Immature natural killer cell (primary cell): ENCODE results near the gene LGR6. TPM values are rescaled to one million over a fixed set of nuclear protein-coding genes. Genes with fewer than 3 reads are reported as not detected.

Experiments used
- DNase-seq, 3 donors: peaks; one replicate each; pipeline ENCODE4 v3.0.0; 2022; ENCODE audit warnings: mixed read lengths in 1 of 3
- H3K27ac Mint-ChIP-seq, 6 donors: one replicate each; pipeline ENCODE4 v1.8.0; 2020; ENCODE audit warnings: mixed read lengths in 6 of 6, mild to moderate bottlenecking in 5 of 6, inconsistent platforms in 4 of 6, moderate library complexity in 3 of 6
- H3K27me3 Mint-ChIP-seq, 3 donors: one replicate each; pipeline ENCODE4 v1.8.0; 2020 to 2021; ENCODE audit warnings: low read depth in 3 of 3, mild to moderate bottlenecking in 3 of 3, mixed read lengths in 3 of 3, moderate library complexity in 3 of 3, inconsistent platforms in 1 of 3
- H3K36me3 Mint-ChIP-seq, 3 donors: one replicate each; pipeline ENCODE4 v1.8.0; 2020; ENCODE audit warnings: mixed read lengths in 3 of 3, inconsistent platforms in 2 of 3, mild to moderate bottlenecking in 2 of 3
- H3K4me1 Mint-ChIP-seq, 2 donors: one replicate each; pipeline ENCODE4 v1.8.0; 2020; ENCODE audit warnings: inconsistent platforms in 2 of 2, mild to moderate bottlenecking in 2 of 2, mixed read lengths in 2 of 2, moderate library complexity in 1 of 2
- H3K4me3 Mint-ChIP-seq, 5 donors: one replicate each; pipeline ENCODE4 v1.8.0; 2020; ENCODE audit warnings: mild to moderate bottlenecking in 5 of 5, mixed read lengths in 5 of 5, inconsistent platforms in 3 of 5, moderate library complexity in 3 of 5
- H3K9me3 Mint-ChIP-seq, 6 donors: one replicate each; pipeline ENCODE4 v1.8.0; 2020; ENCODE audit warnings: mild to moderate bottlenecking in 6 of 6, mixed read lengths in 6 of 6, inconsistent platforms in 4 of 6, moderate library complexity in 3 of 6
- polyA plus RNA-seq, 3 donors: library from polyadenylated mRNA; unstranded; fragments of 300-500 nt; fragmentation: Illumina TruSeq; gene quantifications; one replicate each; pipeline ENCODE4 v1.2.3, GENCODE V29; 2021

LGR6 gene
- polyA plus RNA-seq, 3 donors from 2014 or later, result 10.9 to 26.8 (median 21.1) TPM

DNA sequence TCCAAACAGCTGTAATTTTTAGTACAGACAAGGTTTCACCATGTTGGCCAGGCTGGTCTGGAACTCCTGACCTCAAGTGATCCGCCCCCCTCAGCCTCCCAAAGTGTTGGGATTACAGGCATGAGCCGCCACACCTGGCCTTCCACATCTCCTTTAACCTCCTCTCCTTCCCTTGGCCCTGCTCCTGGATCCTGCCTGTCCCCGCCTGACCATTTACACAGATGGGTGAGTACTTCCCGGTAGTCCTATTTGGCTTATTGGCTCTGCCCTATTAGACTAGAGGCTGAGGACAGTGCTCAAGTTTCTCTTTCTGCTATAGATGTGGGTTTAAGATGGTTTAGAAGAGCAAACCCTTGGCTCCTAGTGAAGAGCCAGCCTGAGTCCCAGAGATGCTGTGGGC lies 40.3 kb upstream of the LGR6 start:
- Mint-ChIP-seq H3K36me3 (peaks cover 20 to 55% (median 39%) of the 10 kb centered on the region in 3 donors), H3K9me3 (no peaks in the 10 kb centered on the region), H3K27ac (peak overlapping the region in 5 of 6 donors; percentile 0 to 78 (median 55)), H3K4me3 (no peak overlapping the region), H3K27me3 (peaks cover 1 to 4% (median 4%) of the 10 kb centered on the region in 3 donors), H3K4me1 (peaks cover 31 to 32% of the 10 kb centered on the region in 2 donors)
- DNase-seq, result no peak

DNA sequence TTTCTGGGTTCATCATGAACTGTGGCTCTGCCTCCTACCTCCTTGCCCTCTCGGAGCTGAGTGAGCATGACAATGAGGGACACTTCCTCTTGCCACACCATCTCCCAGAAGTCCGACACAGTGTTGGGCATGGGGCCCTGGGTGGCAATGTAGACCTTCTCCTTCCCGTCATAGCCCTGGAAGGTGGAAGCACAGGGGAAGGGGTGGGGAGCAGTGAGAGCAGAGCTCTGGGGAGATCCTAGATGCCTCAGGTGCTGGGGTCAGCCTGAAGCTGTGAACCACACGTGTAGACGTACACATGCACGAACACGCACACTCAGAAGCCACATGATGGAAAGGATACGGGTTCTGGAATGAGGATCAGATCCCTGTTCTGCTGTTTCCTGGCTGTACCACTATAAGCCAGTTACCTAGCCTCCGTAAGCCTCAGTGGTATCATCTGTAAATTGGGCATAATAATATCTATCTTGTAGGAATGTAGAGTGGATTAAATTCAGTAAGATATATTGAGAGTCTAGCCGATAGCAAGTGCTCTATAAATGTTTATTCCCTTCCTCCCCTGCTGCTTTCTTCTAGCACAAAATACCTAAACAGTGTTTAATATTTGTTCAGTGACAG lies 39.3 kb upstream of the LGR6 start:
- Mint-ChIP-seq H3K27ac (peak overlapping the region; percentile 43 to 87 (median 72)), H3K9me3 (no peaks in the 10 kb centered on the region), H3K4me1 (peaks cover 41% of the 10 kb centered on the region in 2 donors), H3K4me3 (no peak overlapping the region), H3K27me3 (peaks cover 3 to 4% (median 4%) of the 10 kb centered on the region in 3 donors), H3K36me3 (peaks cover 20 to 52% (median 37%) of the 10 kb centered on the region in 3 donors)
- DNase-seq, result no peak

DNA sequence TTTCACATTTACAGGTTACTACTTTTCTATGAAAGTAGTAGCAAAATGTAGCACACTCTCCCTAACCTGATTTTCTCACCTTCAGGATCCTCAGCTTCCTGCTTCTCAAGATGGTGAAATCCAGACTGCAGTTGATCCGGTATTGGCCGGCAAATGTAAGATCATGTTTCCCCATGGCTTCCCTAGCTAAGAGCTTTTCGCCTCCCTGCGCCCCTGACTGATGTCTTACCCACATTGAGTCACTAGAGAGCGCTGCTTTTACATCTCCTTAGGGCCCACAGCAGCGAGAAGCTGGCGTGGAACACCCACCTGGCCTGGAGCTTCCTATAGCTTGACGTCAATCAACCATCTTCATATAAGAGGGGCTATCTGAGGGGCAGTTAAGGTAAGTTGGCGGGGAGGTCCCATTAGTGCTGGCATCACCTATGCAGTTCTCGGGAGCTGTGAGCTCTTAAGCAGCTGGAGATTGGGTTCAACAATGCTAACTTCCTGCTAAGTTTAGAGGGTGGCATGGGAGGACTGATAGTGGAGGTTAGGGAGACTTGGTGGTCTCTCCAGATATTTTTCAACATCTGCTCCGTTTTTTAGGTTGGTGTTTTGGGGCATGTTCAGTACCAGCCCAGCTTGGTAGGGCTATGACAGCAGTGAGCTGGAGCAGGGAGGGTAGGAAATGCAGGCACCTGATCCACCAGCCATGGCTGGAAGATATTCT lies 38.7 kb upstream of the LGR6 start:
- H3K4me3 Mint-ChIP-seq, result no peak overlapping the region
- peaks cover 20 to 48% (median 32%) of the 10 kb centered on the region in 3 donors for H3K36me3 Mint-ChIP-seq
- H3K4me1 Mint-ChIP-seq, result peaks cover 46 to 48% of the 10 kb centered on the region in 2 donors
- peak overlapping the region; percentile 43 to 87 (median 72) for H3K27ac Mint-ChIP-seq
- H3K27me3 Mint-ChIP-seq, result peaks cover 4 to 8% (median 7%) of the 10 kb centered on the region in 3 donors
- peak in 2 of 3 donors; percentile 26 to 46 for DNase-seq
- peaks cover 0 to 1% (median 0%) of the 10 kb centered on the region in 6 donors for H3K9me3 Mint-ChIP-seq

DNA sequence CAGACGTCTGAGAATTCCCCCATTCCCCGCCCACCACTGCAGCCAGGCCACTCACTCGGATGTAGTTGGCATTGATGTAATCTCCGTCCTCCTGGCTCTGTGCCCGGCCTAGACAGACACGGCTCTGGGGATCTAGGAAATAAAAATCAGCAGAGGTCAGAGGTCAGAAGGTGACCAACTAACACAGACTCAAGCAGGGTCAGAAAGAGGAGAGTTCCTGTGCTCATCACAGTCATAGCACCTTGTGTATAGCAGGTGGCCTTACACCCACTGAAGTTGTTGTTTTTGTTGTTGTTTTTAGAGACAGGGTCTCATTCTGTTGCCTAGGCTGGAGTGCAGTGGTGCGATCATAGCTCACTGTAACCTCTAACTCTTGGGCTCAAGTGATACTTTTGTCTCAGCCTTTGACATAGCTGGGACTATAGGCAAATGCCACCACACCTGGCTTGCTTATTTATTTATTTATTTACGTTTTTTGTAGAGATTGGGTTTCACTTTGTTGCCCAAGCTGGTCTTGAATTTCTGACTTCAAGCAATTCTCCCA lies 38.0 kb upstream of the LGR6 start:
- Mint-ChIP-seq H3K36me3 (peaks cover 19 to 43% (median 31%) of the 10 kb centered on the region in 3 donors), H3K27me3 (peaks cover 8 to 13% (median 13%) of the 10 kb centered on the region in 3 donors), H3K27ac (peak overlapping the region; percentile 28 to 83 (median 60)), H3K4me1 (peaks cover 53 to 54% of the 10 kb centered on the region in 2 donors), H3K4me3 (no peak overlapping the region), H3K9me3 (peaks cover 0 to 1% (median 0%) of the 10 kb centered on the region in 6 donors)
- no peak for DNase-seq

DNA sequence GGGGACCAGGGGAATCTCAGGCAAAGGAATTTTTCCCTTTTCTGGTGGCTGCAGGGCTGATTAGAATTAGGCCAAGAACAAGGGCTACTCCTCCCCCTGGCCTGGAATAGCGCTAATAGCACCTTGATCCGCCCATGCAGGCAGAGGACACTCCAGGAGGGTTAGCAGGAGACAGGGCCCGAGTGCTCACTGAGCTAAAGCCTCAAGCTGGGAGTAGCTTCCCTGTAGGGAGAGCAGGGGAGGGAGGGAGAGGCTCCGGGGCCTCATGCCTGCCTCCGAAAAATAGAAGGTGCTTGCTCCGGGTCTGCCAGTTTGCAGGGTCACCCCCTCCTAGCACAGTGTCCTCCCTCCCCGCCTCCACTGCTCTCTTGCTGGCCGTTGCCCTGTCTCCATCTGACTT lies 37.0 kb upstream of the LGR6 start:
- H3K36me3 Mint-ChIP-seq, result peaks cover 12 to 35% (median 24%) of the 10 kb centered on the region in 3 donors
- no peak for DNase-seq
- H3K27ac Mint-ChIP-seq, result peak overlapping the region in 5 of 6 donors; percentile 28 to 83 (median 79)
- H3K27me3 Mint-ChIP-seq, result peaks cover 5 to 17% (median 13%) of the 10 kb centered on the region in 3 donors
- H3K4me3 Mint-ChIP-seq, result no peak overlapping the region
- peaks cover 61 to 65% of the 10 kb centered on the region in 2 donors for H3K4me1 Mint-ChIP-seq
- H3K9me3 Mint-ChIP-seq, result peaks cover 0 to 1% (median 0%) of the 10 kb centered on the region in 6 donors

DNA sequence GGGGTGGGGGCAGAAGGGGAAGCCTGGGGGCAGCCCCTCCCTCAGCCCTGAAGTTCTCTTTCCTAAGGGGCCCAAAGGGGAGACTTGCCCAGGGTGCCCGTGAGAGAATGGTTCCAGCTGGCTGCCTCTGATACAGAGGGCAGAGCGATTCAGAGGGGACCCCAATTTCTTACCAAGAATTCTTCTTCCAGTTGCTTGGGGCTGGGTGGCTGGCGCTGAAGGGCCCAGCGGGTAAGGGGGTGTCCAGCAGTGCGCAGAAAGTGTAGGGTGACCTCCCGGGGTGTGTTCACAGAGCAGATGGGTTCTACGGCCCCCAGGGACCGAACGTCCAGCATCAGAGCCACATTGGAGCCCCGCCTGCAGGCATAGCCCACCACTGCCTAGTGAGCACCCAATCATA lies 35.7 kb upstream of the LGR6 start:
- Mint-ChIP-seq H3K27ac (peak overlapping the region; percentile 53 to 100 (median 98)), H3K36me3 (peaks cover 12 to 28% (median 24%) of the 10 kb centered on the region in 3 donors), H3K4me1 (peaks cover 75 to 78% of the 10 kb centered on the region in 2 donors), H3K27me3 (peaks cover 7 to 18% (median 13%) of the 10 kb centered on the region in 3 donors), H3K9me3 (peaks cover 0 to 1% (median 0%) of the 10 kb centered on the region in 6 donors), H3K4me3 (peak overlapping the region in 2 of 5 donors; percentile 23 to 35)
- no peak for DNase-seq

DNA sequence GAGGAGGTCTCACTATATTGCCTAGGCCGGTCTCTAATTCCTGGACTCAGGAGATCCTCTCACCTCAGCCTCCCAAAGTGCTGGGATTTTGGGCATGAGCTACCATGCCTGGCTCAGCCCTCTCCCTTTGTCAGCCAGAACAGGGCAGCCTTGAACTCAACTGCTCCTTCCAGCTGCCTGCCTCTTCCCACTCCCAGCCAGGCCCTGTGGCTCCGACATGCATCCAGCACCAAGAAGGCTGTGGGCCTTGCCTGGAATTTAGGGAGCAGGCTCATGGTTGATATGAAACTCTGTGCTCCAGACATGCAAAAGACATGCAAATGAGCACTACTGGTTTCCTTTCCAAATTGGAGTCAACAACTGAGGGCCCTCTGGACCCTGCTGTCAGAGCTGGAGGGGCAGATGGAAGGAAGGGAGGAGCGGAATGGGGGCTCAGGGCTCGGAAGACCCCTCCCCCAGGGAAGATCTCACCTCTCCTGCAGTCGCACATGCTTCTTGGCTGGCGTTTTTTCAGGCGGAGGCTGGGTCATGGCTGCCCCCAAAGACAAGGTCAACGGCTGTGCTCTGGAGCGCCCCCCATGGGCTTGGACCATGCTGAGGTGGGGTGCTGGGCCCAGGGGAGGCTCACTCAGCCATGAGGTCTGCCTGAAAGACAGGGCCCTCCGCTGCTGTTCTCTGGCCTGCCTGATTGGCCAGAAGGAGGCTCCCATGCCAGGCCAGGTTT lies 34.6 kb upstream of the LGR6 start:
- no peak for DNase-seq
- peak overlapping the region; percentile 93 to 100 (median 100) for H3K27ac Mint-ChIP-seq
- peak overlapping the region; percentile 96 to 98 (median 98) for H3K4me3 Mint-ChIP-seq
- peaks cover 0 to 1% (median 0%) of the 10 kb centered on the region in 6 donors for H3K9me3 Mint-ChIP-seq
- H3K4me1 Mint-ChIP-seq, result peaks cover 82 to 88% of the 10 kb centered on the region in 2 donors
- peaks cover 7 to 18% (median 10%) of the 10 kb centered on the region in 3 donors for H3K27me3 Mint-ChIP-seq
- H3K36me3 Mint-ChIP-seq, result peaks cover 12 to 22% (median 17%) of the 10 kb centered on the region in 3 donors

DNA sequence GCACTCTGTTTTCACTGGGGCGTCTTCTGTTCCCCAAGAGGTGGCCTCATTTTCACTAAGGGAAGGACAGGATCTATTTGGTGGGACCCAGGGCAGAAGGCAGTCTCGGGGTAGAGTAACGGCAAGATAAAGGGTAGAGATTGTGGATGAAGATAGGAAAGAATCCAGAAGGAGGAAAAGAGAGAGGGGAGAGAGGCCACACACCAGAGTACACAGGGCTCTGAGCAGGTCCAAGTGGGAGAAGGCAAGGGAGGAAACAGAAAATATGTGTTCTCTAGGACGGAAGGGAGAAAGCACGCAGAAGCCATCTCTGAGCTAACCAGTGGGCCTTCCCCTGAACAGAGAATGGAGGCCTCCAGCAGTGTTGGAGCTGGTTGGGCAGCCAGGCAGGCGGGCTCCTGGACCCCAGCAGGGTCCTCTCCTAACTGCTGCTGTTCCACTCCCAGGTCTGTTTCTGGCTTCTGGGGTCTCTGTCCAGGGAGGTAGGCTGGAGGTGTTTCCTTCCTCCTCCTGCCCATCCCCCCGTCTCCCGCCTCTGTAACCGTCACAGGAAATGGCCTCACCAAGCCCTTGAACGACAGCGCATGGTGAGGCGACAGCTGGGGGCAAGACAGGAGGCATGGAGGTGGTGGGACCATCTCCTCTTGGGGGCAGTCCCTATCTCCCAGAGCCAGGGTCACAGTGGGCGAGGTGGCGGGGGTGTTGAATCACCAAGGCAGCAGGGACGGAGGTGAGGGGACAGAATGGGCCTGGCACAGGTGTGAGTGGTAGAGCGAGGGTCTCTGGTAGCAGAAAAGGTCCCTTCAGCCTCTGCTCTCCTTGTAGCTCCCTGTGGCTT lies 33.8 kb upstream of the LGR6 start:
- H3K27ac Mint-ChIP-seq, result peak overlapping the region; percentile 93 to 100 (median 100)
- peaks cover 88 to 92% of the 10 kb centered on the region in 2 donors for H3K4me1 Mint-ChIP-seq
- peaks cover 0 to 1% (median 0%) of the 10 kb centered on the region in 6 donors for H3K9me3 Mint-ChIP-seq
- peak overlapping the region; percentile 96 to 98 (median 98) for H3K4me3 Mint-ChIP-seq
- H3K36me3 Mint-ChIP-seq, result peaks cover 9 to 18% (median 15%) of the 10 kb centered on the region in 3 donors
- peaks cover 7 to 18% (median 10%) of the 10 kb centered on the region in 3 donors for H3K27me3 Mint-ChIP-seq
- DNase-seq, result peak; percentile 74 to 76 (median 75)

DNA sequence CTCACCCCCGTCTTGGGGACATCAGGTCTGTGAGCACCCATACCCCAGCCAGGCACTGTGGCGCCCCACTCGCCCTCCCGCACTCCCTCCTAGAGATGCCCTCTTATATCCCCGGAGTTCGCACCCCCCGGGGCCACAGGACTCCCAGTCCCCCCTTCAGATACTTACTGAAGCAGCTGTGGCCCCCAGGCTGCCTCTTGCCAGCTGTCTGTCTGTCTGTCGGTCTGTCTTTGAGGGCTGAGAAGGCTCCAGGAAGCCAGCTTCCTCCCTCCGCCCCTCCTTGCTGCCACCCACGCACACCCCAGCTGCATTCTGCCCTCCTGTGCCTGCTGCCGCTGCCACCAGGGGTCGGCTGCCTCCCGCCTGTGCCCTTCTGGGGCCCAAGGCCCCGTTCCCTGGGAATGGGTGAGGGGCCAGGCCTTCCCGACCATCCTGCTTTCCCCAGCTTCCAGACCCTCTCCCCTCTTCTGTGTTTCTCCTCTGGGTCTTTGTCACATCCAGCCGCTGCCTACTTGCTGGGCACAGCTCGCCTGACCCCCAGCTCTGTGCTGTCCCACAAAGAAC lies 33.1 kb upstream of the LGR6 start, which contains the start of gene PTPN7:
Gene PTPN7, minus strand, starts transcription at position 226 of the 564 bp plus-strand sequence. CDS start 1,200 bp downstream, outside the sequence.
- Mint-ChIP-seq H3K27me3 (peaks cover 7 to 18% (median 10%) of the 10 kb centered on the region in 3 donors), H3K36me3 (peaks cover 6 to 11% (median 8%) of the 10 kb centered on the region in 3 donors), H3K4me1 (peaks cover 88% of the 10 kb centered on the region in 2 donors), H3K27ac (peak within 1 kb of the TSS; percentile 93 to 100 (median 100)), H3K9me3 (peaks cover 0 to 1% (median 0%) of the 10 kb centered on the region in 6 donors), H3K4me3 (peak within 1 kb of the TSS; percentile 96 to 98 (median 98))
- peak; percentile 73 to 79 (median 79) for DNase-seq

DNA sequence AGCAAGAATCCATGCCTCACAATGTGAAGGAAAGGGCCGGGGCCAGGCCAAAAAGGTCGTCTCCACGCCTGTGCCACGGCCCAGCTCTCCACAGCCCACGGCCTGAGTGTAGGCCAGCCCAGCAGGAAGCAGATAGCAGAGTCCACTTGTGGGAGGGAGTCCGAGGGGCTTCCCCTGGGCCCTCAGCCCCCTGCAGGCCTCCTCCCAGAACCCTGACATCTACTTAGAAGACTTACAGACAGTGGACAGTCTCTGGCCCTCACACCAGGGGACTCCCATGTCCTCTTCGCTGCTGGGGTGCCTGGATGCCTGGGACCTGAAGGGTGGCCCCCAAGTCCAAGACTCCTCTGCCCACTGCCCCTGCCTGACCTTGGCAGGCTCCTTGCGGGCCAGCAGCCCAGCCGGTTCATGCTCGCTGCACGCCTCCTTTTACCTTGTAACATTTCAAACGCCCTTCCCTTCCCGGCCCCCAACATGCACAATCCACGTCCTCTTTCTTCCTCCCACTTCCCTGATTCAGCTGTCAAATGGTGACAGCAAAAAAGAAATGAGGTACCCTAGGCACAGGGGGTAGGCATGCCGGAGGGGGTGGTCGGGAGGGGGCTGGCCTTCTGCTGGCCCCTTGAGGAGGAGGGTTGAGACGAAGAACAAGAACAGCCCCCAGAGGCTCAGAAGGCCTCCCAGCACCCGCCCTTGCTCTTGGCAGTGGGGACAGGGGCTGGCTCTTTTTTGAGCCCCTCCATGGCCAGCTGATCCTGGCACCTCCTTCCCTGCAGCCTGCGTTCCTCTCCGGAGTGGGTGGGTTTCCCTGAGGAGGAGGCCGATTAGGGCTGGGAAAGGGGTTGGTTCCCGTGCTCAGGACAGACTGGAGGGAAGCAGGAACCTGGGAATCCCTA lies 32.2 kb upstream of the LGR6 start:
- peaks cover 7 to 16% (median 10%) of the 10 kb centered on the region in 3 donors for H3K27me3 Mint-ChIP-seq
- H3K36me3 Mint-ChIP-seq, result peaks cover 0 to 4% (median under 1%) of the 10 kb centered on the region in 3 donors
- H3K27ac Mint-ChIP-seq, result peak overlapping the region; percentile 93 to 100 (median 100)
- peaks cover 79 to 87% of the 10 kb centered on the region in 2 donors for H3K4me1 Mint-ChIP-seq
- H3K4me3 Mint-ChIP-seq, result peak overlapping the region; percentile 96 to 98 (median 98)
- H3K9me3 Mint-ChIP-seq, result peaks cover 0 to 1% (median 0%) of the 10 kb centered on the region in 6 donors
- no peak for DNase-seq

DNA sequence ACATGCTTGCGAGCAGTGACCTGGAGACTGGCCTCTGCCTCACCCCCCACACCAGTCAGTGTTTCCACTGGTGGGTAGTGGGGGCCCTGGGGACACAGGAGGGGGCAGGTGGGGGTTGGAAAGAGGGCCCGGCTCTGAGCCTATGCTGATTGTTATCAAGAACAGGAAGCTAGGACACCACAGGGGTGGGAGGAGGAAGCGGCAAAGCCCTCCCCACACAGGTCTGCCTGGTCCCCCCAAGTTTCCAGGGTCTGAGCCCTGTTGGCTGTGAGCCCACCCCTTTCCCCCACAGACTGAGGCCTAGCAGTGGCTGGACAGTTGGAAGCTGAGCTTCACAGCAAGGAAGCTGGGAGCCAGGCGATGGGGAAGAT lies 31.6 kb upstream of the LGR6 start:
- H3K4me1 Mint-ChIP-seq, result peaks cover 78 to 85% of the 10 kb centered on the region in 2 donors
- H3K27me3 Mint-ChIP-seq, result peaks cover 7 to 16% (median 10%) of the 10 kb centered on the region in 3 donors
- H3K36me3 Mint-ChIP-seq, result peaks cover 0 to 3% (median 0%) of the 10 kb centered on the region in 3 donors
- H3K4me3 Mint-ChIP-seq, result peak overlapping the region in 4 of 5 donors; percentile 60 to 98 (median 86)
- DNase-seq, result peak; percentile 33 to 45 (median 34)
- peak overlapping the region; percentile 89 to 100 (median 95) for H3K27ac Mint-ChIP-seq
- peaks cover 0 to 1% (median 0%) of the 10 kb centered on the region in 6 donors for H3K9me3 Mint-ChIP-seq
